ENCODE results near the gene FBXW10.
"Not testable (repeated sequence)": the region's sequence is repeated elsewhere in the genome, so short reads cannot be mapped to it uniquely, and the experiment has no call there.

The FBXW10 gene

DNA sequence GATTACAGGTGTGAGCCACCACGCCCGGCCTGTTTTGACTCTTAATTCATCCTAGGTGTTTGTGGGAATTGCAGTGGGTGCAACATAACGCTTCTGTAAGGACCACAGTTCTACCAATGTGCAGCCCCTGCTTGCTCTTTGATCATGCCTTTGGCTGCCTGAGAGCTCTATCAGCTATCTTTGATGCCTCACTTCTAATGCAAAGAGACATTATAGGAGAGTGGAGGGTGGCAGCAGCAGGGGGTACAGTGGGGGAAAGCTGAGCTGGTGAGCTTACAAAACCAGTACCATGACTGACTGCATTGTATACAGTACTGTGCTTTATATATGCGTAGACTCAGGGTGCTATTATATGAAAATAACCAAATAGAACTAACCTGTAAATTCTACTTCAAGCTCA lies 26.7 kb downstream of the FBXW10 start:
- H3K4me2 ChIP-seq (ENCODE audit: low read length, poor library complexity, severe bottlenecking); H2BK12ac ChIP-seq (ENCODE audit: low read length in 2 of 2); H2BK120ac ChIP-seq (ENCODE audit: low read depth, low read length); H2AK5ac ChIP-seq (ENCODE audit: low read length, severe bottlenecking); H3K4ac ChIP-seq (ENCODE audit: low read depth in 1 of 2, low read length in 2 of 2); H2AFZ ChIP-seq (ENCODE audit: low read depth, low read length); H3K36me3 ChIP-seq (ENCODE audit: control insufficient read depth in 1 of 2, insufficient read depth in 2 of 2, low read depth in 1 of 2, low read length in 2 of 2); DNase-seq; H3K79me1 ChIP-seq (replicated peaks; ENCODE audit: low read length, poor library complexity, severe bottlenecking); H3K9me3 ChIP-seq (ENCODE audit: control insufficient read depth, low read length); H3K23ac ChIP-seq (ENCODE audit: low read length in 2 of 2); H4K91ac ChIP-seq (ENCODE audit: low read length); H2BK5ac ChIP-seq (ENCODE audit: low read depth, low read length, poor library complexity, severe bottlenecking); H3K9ac ChIP-seq (ENCODE audit: low read length); H3K27me3 ChIP-seq (ENCODE audit: control insufficient read depth in 1 of 2, insufficient read depth in 1 of 2, low read length in 2 of 2); H3K4me3 ChIP-seq (ENCODE audit: insufficient read depth in 1 of 2, low read depth in 1 of 2, low read length in 2 of 2); H3K4me1 ChIP-seq (ENCODE audit: control insufficient read depth, insufficient read depth, low read depth, low read length); H2BK15ac ChIP-seq (ENCODE audit: low read depth, poor library complexity, severe bottlenecking); H3K18ac ChIP-seq (ENCODE audit: low read depth in 1 of 2, low read length in 2 of 2); H3K27ac ChIP-seq (ENCODE audit: low read length, poor library complexity, severe bottlenecking); H4K8ac ChIP-seq (ENCODE audit: low read length); H3K14ac ChIP-seq (ENCODE audit: low read length in 2 of 2): not testable (repeated sequence)
- 71% methylated on average over 2 of the region's 4 CpGs for WGBS

DNA sequence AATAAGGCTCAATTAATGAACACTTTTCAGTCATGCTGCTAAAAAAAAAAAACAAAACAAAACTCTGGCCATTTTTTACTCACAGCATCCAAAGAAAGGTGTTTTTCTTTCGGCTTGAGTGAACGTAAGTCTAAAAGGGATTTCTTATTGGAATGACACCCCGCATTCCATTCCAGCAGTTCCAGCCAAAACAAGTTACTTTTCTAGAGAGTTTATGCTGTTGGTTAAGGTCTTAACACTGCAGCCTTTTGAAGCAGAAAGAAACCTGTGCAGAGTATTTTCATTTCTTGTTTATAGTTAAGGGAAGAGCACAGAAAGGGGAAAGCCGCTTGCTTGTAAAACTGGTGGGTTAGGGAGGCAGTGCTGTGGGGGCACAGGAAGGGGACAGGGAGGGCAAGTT lies 27.2 kb downstream of the FBXW10 start:
- H2BK12ac ChIP-seq (ENCODE audit: low read length in 2 of 2); H3K23ac ChIP-seq (ENCODE audit: low read length in 2 of 2); DNase-seq; H3K4me1 ChIP-seq (ENCODE audit: control insufficient read depth, insufficient read depth, low read depth, low read length); H3K18ac ChIP-seq (ENCODE audit: low read depth in 1 of 2, low read length in 2 of 2); H3K79me1 ChIP-seq (replicated peaks; ENCODE audit: low read length, poor library complexity, severe bottlenecking); H3K27me3 ChIP-seq (ENCODE audit: control insufficient read depth in 1 of 2, insufficient read depth in 1 of 2, low read length in 2 of 2); H3K9ac ChIP-seq (ENCODE audit: low read length); H2BK15ac ChIP-seq (ENCODE audit: low read depth, poor library complexity, severe bottlenecking); H3K14ac ChIP-seq (ENCODE audit: low read length in 2 of 2); H4K91ac ChIP-seq (ENCODE audit: low read length); H2AK5ac ChIP-seq (ENCODE audit: low read length, severe bottlenecking); H3K4me2 ChIP-seq (ENCODE audit: low read length, poor library complexity, severe bottlenecking); H2AFZ ChIP-seq (ENCODE audit: low read depth, low read length); H3K4me3 ChIP-seq (ENCODE audit: insufficient read depth in 1 of 2, low read depth in 1 of 2, low read length in 2 of 2); H3K27ac ChIP-seq (ENCODE audit: low read length, poor library complexity, severe bottlenecking); H2BK5ac ChIP-seq (ENCODE audit: low read depth, low read length, poor library complexity, severe bottlenecking); H2BK120ac ChIP-seq (ENCODE audit: low read depth, low read length); H3K4ac ChIP-seq (ENCODE audit: low read depth in 1 of 2, low read length in 2 of 2); H4K8ac ChIP-seq (ENCODE audit: low read length); H3K36me3 ChIP-seq (ENCODE audit: control insufficient read depth in 1 of 2, insufficient read depth in 2 of 2, low read depth in 1 of 2, low read length in 2 of 2); H3K9me3 ChIP-seq (ENCODE audit: control insufficient read depth, low read length): not testable (repeated sequence)
- 88% methylated on average over 3 of the region's 4 CpGs for whole genome bisulfite sequencing

DNA sequence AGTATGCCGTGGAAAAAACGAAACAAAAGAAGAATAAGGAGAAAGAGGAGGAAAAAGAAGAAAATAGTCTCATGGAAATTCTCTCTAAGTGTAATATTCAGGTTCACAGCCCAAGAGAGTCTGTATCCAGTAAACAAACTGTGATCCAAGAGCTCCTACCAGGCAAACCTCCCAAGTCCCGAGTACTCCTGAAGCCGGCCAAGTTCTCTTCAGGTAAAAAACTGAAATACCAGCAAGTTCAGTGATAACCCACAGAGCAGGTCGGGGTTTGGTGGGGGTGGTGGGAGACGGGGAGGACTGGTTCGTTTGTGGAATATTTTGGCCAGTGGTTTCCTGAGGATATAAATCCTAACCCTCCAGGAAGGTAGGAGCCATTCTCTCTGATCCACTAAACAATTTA lies 28.6 kb downstream of the FBXW10 start:
- Histone ChIP-seq H2BK15ac (ENCODE audit: low read depth, poor library complexity, severe bottlenecking) (no peak overlapping the region), H4K8ac (ENCODE audit: low read length) (no peak overlapping the region), H2BK5ac (ENCODE audit: low read depth, low read length, poor library complexity, severe bottlenecking) (no peak overlapping the region), H3K27me3 (ENCODE audit: control insufficient read depth in 1 of 2, insufficient read depth in 1 of 2, low read length in 2 of 2) (peaks cover 0 to 5% of the 10 kb centered on the region in 2 experiments), H4K91ac (ENCODE audit: low read length) (no peak overlapping the region), H3K18ac (ENCODE audit: low read depth in 1 of 2, low read length in 2 of 2) (no peak overlapping the region), H3K27ac (ENCODE audit: low read length, poor library complexity, severe bottlenecking) (no peak overlapping the region), H3K9me3 (ENCODE audit: control insufficient read depth, low read length) (no peaks in the 10 kb centered on the region), H3K4me1 (ENCODE audit: control insufficient read depth, insufficient read depth, low read depth, low read length) (no peaks in the 10 kb centered on the region), H3K4me2 (ENCODE audit: low read length, poor library complexity, severe bottlenecking) (no peak overlapping the region), H3K14ac (ENCODE audit: low read length in 2 of 2) (no peak overlapping the region), H3K9ac (ENCODE audit: low read length) (no peak overlapping the region), H3K79me1 (replicated peaks; ENCODE audit: low read length, poor library complexity, severe bottlenecking) (no peaks in the 10 kb centered on the region), H3K4me3 (ENCODE audit: insufficient read depth in 1 of 2, low read depth in 1 of 2, low read length in 2 of 2) (no peak overlapping the region), H3K23ac (ENCODE audit: low read length in 2 of 2) (no peak overlapping the region), H3K36me3 (ENCODE audit: control insufficient read depth in 1 of 2, insufficient read depth in 2 of 2, low read depth in 1 of 2, low read length in 2 of 2) (no peaks in the 10 kb centered on the region), H2BK120ac (ENCODE audit: low read depth, low read length) (no peak overlapping the region), H3K4ac (ENCODE audit: low read depth in 1 of 2, low read length in 2 of 2) (no peak overlapping the region), H2AK5ac (ENCODE audit: low read length, severe bottlenecking) (no peak overlapping the region), H2AFZ (ENCODE audit: low read depth, low read length) (no peak overlapping the region), H2BK12ac (ENCODE audit: low read length in 2 of 2) (no peak overlapping the region)
- WGBS, result 92% methylated on average over 4 of the region's 7 CpGs
- no peak for DNase-seq

DNA sequence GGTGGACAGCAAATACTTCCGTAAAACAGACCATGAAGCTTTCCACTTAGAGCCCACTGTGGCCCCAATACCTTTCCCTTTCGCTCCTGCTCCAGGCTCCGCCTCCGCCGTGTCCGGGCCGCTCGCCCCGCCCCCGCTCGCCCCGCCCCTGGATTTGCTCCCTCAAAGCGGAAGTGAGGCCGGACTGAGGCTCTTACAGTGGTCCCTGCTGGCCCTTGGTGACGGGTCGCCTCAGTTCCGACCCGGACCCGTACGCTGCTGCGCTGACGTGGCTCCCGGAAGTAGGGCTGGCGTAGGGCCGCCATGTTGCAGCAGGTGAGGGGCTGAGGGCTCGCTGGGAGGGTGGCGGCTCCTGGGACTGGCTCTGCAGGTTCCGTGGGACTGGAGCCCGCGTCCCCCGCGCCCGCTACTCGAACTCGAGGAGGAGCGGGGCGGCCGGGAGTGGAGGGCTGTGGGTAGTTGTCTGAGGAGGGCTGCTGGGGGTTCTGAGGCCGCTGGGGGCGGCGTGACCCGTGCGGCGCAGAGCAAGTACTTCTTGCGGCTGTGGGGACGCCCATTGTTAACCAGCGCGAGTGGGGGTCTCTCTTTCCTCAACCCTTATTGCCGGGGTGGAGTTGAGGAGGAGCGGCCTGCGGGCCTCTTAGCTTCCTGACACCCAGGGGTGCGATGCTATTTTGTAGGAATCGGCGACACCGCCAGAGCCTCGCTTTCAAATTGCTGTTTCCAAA lies 37.3 kb downstream of the FBXW10 start, which contains the start of gene TVP23B:
TSS of gene TVP23B (plus strand) at position 193 of the 728 bp plus-strand sequence. CDS start at position 304, 111 bp downstream.
- not testable (repeated sequence) for H3K27ac ChIP-seq (ENCODE audit: low read length, poor library complexity, severe bottlenecking); H2AFZ ChIP-seq (ENCODE audit: low read depth, low read length); H3K79me1 ChIP-seq (replicated peaks; ENCODE audit: low read length, poor library complexity, severe bottlenecking); H2AK5ac ChIP-seq (ENCODE audit: low read length, severe bottlenecking); H2BK12ac ChIP-seq (ENCODE audit: low read length in 2 of 2); H3K9me3 ChIP-seq (ENCODE audit: control insufficient read depth, low read length); H3K27me3 ChIP-seq (ENCODE audit: control insufficient read depth in 1 of 2, insufficient read depth in 1 of 2, low read length in 2 of 2); H2BK5ac ChIP-seq (ENCODE audit: low read depth, low read length, poor library complexity, severe bottlenecking); H4K8ac ChIP-seq (ENCODE audit: low read length); H3K14ac ChIP-seq (ENCODE audit: low read length in 2 of 2); H3K4ac ChIP-seq (ENCODE audit: low read depth in 1 of 2, low read length in 2 of 2); H3K4me1 ChIP-seq (ENCODE audit: control insufficient read depth, insufficient read depth, low read depth, low read length); H2BK120ac ChIP-seq (ENCODE audit: low read depth, low read length); H3K36me3 ChIP-seq (ENCODE audit: control insufficient read depth in 1 of 2, insufficient read depth in 2 of 2, low read depth in 1 of 2, low read length in 2 of 2); H2BK15ac ChIP-seq (ENCODE audit: low read depth, poor library complexity, severe bottlenecking); H3K23ac ChIP-seq (ENCODE audit: low read length in 2 of 2)
- Histone ChIP-seq H4K91ac (ENCODE audit: low read length) (peak within 1 kb of the TSS; percentile 50), H3K4me3 (ENCODE audit: insufficient read depth in 1 of 2, low read depth in 1 of 2, low read length in 2 of 2) (peak within 1 kb of the TSS; percentile 59 to 76), H3K9ac (ENCODE audit: low read length) (peak within 1 kb of the TSS; percentile 85), H3K4me2 (ENCODE audit: low read length, poor library complexity, severe bottlenecking) (peak within 1 kb of the TSS; percentile 29), H3K18ac (ENCODE audit: low read depth in 1 of 2, low read length in 2 of 2) (peak within 1 kb of the TSS in 1 of 2 experiments; percentile 70)
- DNase-seq, result peak; percentile 96
- WGBS, result 0% methylated on average over 18 of the region's 56 CpGs

Data from mesenchymal stem cell (in vitro differentiated cells and primary cell).